HG02642 (cell line): Measurements from ENCODE around the gene KDM7A.
"Not testable (repeated sequence)": the region's sequence is repeated elsewhere in the genome, so short reads cannot be mapped to it uniquely, and the experiment has no call there.

Experiments
- ATAC-seq: cut with Tn5 transposase; IDR thresholded peaks from one replicate; pipeline ENCODE4 v1.9.1; 2021; ENCODE audit warnings: mild to moderate bottlenecking; ENCODE audit not compliant: unreplicated experiment, poor library complexity

KDM7A gene

GRCh38 chr7:140162081-140162480 is 14.7 kb downstream of the KDM7A start:
- not testable (repeated sequence) for ATAC-seq

- no peak for ATAC-seq
These were observed 15.7 kb downstream of the KDM7A start for GRCh38 chr7:140161047-140161446.

- ATAC-seq, result no peak
These were observed 16.5 kb downstream of the KDM7A start for GRCh38 chr7:140160308-140160707.

- ATAC-seq, result no peak
These were observed 17.3 kb downstream of the KDM7A start for GRCh38 chr7:140159497-140159896.

GRCh38 chr7:140156460-140157080 is 20.2 kb downstream of the KDM7A start:
- no peak for ATAC-seq

GRCh38 chr7:140155428-140155827 is 21.4 kb downstream of the KDM7A start:
- no peak for ATAC-seq

GRCh38 chr7:140153666-140154161 is 23.1 kb downstream of the KDM7A start:
- ATAC-seq, result no peak

GRCh38 chr7:140146574-140146973 is 30.2 kb downstream of the KDM7A start:
- no peak for ATAC-seq

- ATAC-seq, result no peak
These were observed 31.1 kb downstream of the KDM7A start for GRCh38 chr7:140145709-140146108.

- ATAC-seq, result no peak
These were observed 32.0 kb downstream of the KDM7A start for GRCh38 chr7:140144821-140145220.

GRCh38 chr7:140143997-140144396 is 32.8 kb downstream of the KDM7A start:
- no peak for ATAC-seq

GRCh38 chr7:140142031-140142430 is 34.8 kb downstream of the KDM7A start:
- no peak for ATAC-seq

- no peak for ATAC-seq
These were observed 35.5 kb downstream of the KDM7A start for GRCh38 chr7:140141256-140141655.

GRCh38 chr7:140137078-140137477 is 39.7 kb downstream of the KDM7A start:
- ATAC-seq, result no peak

GRCh38 chr7:140136073-140136472 is 40.7 kb downstream of the KDM7A start:
- no peak for ATAC-seq

- no peak for ATAC-seq
These were observed 42.7 kb downstream of the KDM7A start for GRCh38 chr7:140134039-140134438.

GRCh38 chr7:140127360-140128127 is 49.2 kb downstream of the KDM7A start:
- no peak for ATAC-seq

- ATAC-seq, result no peak
These were observed 50.2 kb downstream of the KDM7A start for GRCh38 chr7:140126435-140127034.

GRCh38 chr7:140122965-140123364 is 53.8 kb downstream of the KDM7A start:
- no peak for ATAC-seq

GRCh38 chr7:140121326-140121725 is 55.5 kb downstream of the KDM7A start:
- ATAC-seq, result no peak

- not testable (repeated sequence) for ATAC-seq
These were observed 62.0 kb downstream of the KDM7A start for GRCh38 chr7:140114817-140115216.
